Activated naive CD4-positive, alpha-beta T cell treated with anti-CD3 and anti-CD28 coated beads, Interleukin-2, amount 50 U/mL, for 16 hours (primary cell): ENCODE data around the gene KHDRBS1.
"Not testable (repeated sequence)": the region's sequence is repeated elsewhere in the genome, so short reads cannot be mapped to it uniquely, and the experiment has no call there.

Experiments
- DNase-seq: peaks from one replicate; pipeline ENCODE4 v3.0.0-alpha.2; 2020

Gene KHDRBS1

GRCh38 chr1:32066489-32066873, 52.8 kb downstream of the KHDRBS1 start:
- DNase-seq, result no peak

- no peak for DNase-seq
Measured at GRCh38 chr1:32068957-32069588, 55.4 kb downstream of the KHDRBS1 start.

GRCh38 chr1:32071758-32072621, 58.3 kb downstream of the KHDRBS1 start:
- no peak for DNase-seq

GRCh38 chr1:32072622-32073298, 59.1 kb downstream of the KHDRBS1 start, which contains the start of gene TMEM39B:
Gene TMEM39B (plus strand): TSS chr1:32072939. CDS start chr1:32073048, 109 bp downstream.
- DNase-seq, result peak; percentile 94

- no peak for DNase-seq
Measured at GRCh38 chr1:32073299-32074229, 59.9 kb downstream of the KHDRBS1 start.

- DNase-seq, result no peak
Measured at GRCh38 chr1:32074841-32075240, 61.2 kb downstream of the KHDRBS1 start.

- DNase-seq, result no peak
Measured at GRCh38 chr1:32077451-32077850, 63.8 kb downstream of the KHDRBS1 start.

- no peak for DNase-seq
Measured at GRCh38 chr1:32082022-32082421, 68.4 kb downstream of the KHDRBS1 start.

GRCh38 chr1:32086381-32086780, 72.7 kb downstream of the KHDRBS1 start:
- DNase-seq, result not testable (repeated sequence)

GRCh38 chr1:32091176-32091575, 77.5 kb downstream of the KHDRBS1 start:
- no peak for DNase-seq

- DNase-seq, result no peak
Measured at GRCh38 chr1:32091591-32091990, 77.9 kb downstream of the KHDRBS1 start.
